Panc1 (cell line): Measurements from ENCODE around the gene PEX1. TPM values are rescaled to one million over a fixed set of nuclear protein-coding genes. Genes with fewer than 3 reads are reported as not detected.
"Not testable (repeated sequence)": the region's sequence is repeated elsewhere in the genome, so short reads cannot be mapped to it uniquely, and the experiment has no call there.

Experiments
- ATAC-seq: fragments of 200-7000 bp; cut with Tn5 transposase; 2 replicates; pipeline ENCODE4 v1.9.1; 2020; ENCODE audit warnings: mild to moderate bottlenecking, moderate library complexity
- BruUV-seq: library from RNA; stranded (reverse); fragments of 400-500 nt; replicated peaks from 2 replicates; lab custom pipeline; 2021; lab: Mats Ljungman, UMichigan
- CTCF ChIA-PET: fragments of 300-600 bp; sonication (Branson Sonifier 250); formaldehyde crosslinking; loops from one replicate; lab custom pipeline; 2022; ENCODE audit warnings: antibody characterized with exemption; lab: Charles Lee
- POLR2A ChIA-PET: fragments of 300-600 bp; sonication (Branson Sonifier 250); formaldehyde crosslinking; loops from one replicate; lab custom pipeline; 2022; ENCODE audit warnings: antibody characterized with exemption; lab: Charles Lee
- DNase-seq: peaks from one replicate; pipeline ENCODE4 v3.0.0-alpha.2; 2010; ENCODE audit warnings: low read depth, low spot score
- H3K27ac ChIP-seq: 2 replicates; pipeline ENCODE4 v1.5.1; 2011; ENCODE audit warnings: mild to moderate bottlenecking, low read length, inconsistent platforms
- H3K27me3 ChIP-seq: fragments of 200-500 bp; sonication (Bioruptor generic); 2 replicates; pipeline ENCODE4 v1.6.0; 2014; ENCODE audit warnings: low read length, inconsistent platforms; ENCODE audit not compliant: control insufficient read depth, insufficient read depth
- H3K36me3 ChIP-seq: fragments of 200-500 bp; sonication (Bioruptor generic); 2 replicates; pipeline ENCODE4 v1.5.1; 2014; ENCODE audit warnings: inconsistent platforms, mild to moderate bottlenecking, low read length, moderate library complexity; ENCODE audit not compliant: control insufficient read depth, insufficient read depth
- H3K4me1 ChIP-seq: 2 replicates; pipeline ENCODE4 v1.5.1; 2011; ENCODE audit warnings: inconsistent platforms, mild to moderate bottlenecking, low read length, moderate library complexity; ENCODE audit not compliant: control insufficient read depth, insufficient read depth
- H3K4me3 ChIP-seq, 2 experiments: 2 replicates each; pipeline ENCODE4 v1.5.1; 2011 to 2012; ENCODE audit warnings: low read depth in 2 of 2, low read length in 2 of 2, mild to moderate bottlenecking in 2 of 2, inconsistent platforms in 1 of 2, moderate library complexity in 1 of 2
- H3K9me3 ChIP-seq: fragments of 200-500 bp; sonication (Bioruptor generic); 2 replicates; pipeline ENCODE4 v1.5.1; 2014; ENCODE audit warnings: low read depth, mild to moderate bottlenecking, inconsistent platforms, low read length, moderate library complexity; ENCODE audit not compliant: control insufficient read depth, insufficient read depth
- POLR2AphosphoS5 ChIP-seq: IDR thresholded peaks from 2 replicates; pipeline ENCODE4 v1.6.1; 2012; ENCODE audit warnings: mild to moderate bottlenecking, low read depth, low read length, moderate library complexity
- REST ChIP-seq, 2 experiments: IDR thresholded peaks; 2 replicates each; pipeline ENCODE4 v1.6.1; 2011 to 2012; ENCODE audit warnings: low read depth in 2 of 2, control low read depth in 1 of 2, low read length in 1 of 2, mild to moderate bottlenecking in 1 of 2, moderate library complexity in 1 of 2; ENCODE audit not compliant: insufficient read depth in 1 of 2
- SIN3A ChIP-seq: IDR thresholded peaks from 2 replicates; pipeline ENCODE4 v1.6.1; 2012; ENCODE audit warnings: low read depth, mild to moderate bottlenecking, low read length, moderate library complexity, borderline replicate concordance; ENCODE audit not compliant: insufficient read depth
- TCF7L2 ChIP-seq: IDR thresholded peaks from 2 replicates; pipeline ENCODE4 v1.6.1; 2011; ENCODE audit warnings: mild to moderate bottlenecking, low read depth, low read length, inconsistent platforms
- in situ Hi-C: cut with HindIII; loops from 2 replicates; pipeline ENCODE4 v1.10.0; 2016; ENCODE audit warnings: low sequenced_read_pairs, low pct_unique_long_range_greater_than_20kb
- intact Hi-C: fragments of 100-400 bp; cut with micrococcal nuclease; formaldehyde crosslinking; loops from one replicate; pipeline ENCODE4 v1.10.0; 2022; ENCODE audit not compliant: unreplicated experiment
- total RNA-seq: library from RNA; stranded (reverse); gene quantifications from one replicate; pipeline ENCODE4 v1.2.1, GENCODE V29; 2021; ENCODE audit not compliant: unreplicated experiment
- TF ChIP-seq, protein P1 (sequence below): fragments of 450-650 bp; IDR thresholded peaks from 2 replicates; pipeline ENCODE4 v1.5.1; 2017; ENCODE audit warnings: mild to moderate bottlenecking

The PEX1 gene
- total RNA-seq, 1 experiment from 2014 or later: 13.9 TPM

DNA sequence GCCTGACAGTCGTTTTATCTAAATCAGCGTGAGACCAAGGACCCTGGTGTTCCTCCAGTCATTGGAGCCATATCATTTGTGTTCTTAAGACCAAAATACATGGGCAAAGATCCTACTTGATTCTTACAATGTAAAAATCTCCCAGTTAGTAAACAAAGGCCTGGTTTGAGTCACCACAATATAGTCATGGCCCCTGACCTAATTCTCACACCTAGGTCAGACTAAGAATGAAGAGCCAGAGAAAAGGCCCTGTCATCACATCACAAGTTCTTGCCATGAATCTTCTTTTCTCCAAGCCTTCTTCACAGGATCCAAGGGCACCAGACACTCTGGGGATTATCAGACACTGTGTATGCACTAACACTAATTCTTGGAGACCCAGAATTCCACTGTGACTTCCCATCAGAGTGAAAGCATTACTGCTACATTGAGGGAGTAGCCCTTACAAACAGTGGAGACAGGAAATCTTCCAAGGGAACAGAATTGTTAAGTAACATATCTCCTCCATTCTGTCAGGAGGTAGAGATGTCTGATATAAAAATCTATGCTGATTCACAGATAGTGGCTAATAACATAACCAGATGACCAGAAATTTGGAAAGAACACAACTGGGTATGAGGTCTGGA is 42.9 kb downstream of the PEX1 start:
- Histone ChIP-seq H3K27ac (no peak overlapping the region), H3K4me3 (no peak overlapping the region), H3K9me3 (no peaks in the 10 kb centered on the region), H3K36me3 (peaks cover 11% of the 10 kb centered on the region), H3K27me3 (no peaks in the 10 kb centered on the region), H3K4me1 (no peaks in the 10 kb centered on the region)
- TF ChIP-seq POLR2AphosphoS5 (no peak), SIN3A (no peak), REST (IDR thresholded peaks at IDR 0.05; ENCODE audit: insufficient read depth in 1 of 2, low read depth in 2 of 2, low read length in 1 of 2) (no peak), TCF7L2 (no peak)
- TF ChIP-seq, protein P1, sequence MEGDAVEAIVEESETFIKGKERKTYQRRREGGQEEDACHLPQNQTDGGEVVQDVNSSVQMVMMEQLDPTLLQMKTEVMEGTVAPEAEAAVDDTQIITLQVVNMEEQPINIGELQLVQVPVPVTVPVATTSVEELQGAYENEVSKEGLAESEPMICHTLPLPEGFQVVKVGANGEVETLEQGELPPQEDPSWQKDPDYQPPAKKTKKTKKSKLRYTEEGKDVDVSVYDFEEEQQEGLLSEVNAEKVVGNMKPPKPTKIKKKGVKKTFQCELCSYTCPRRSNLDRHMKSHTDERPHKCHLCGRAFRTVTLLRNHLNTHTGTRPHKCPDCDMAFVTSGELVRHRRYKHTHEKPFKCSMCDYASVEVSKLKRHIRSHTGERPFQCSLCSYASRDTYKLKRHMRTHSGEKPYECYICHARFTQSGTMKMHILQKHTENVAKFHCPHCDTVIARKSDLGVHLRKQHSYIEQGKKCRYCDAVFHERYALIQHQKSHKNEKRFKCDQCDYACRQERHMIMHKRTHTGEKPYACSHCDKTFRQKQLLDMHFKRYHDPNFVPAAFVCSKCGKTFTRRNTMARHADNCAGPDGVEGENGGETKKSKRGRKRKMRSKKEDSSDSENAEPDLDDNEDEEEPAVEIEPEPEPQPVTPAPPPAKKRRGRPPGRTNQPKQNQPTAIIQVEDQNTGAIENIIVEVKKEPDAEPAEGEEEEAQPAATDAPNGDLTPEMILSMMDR: no peak
- in situ Hi-C loops: no loop called here
- DNase-seq (no peak), ATAC-seq (no peak)
- intact Hi-C loops: no loop called here
- BruUV-seq: no TSS peak
- ChIA-PET POLR2A (no interaction called here), CTCF (no interaction called here)

- ATAC-seq, BruUV-seq, POLR2A ChIA-PET, in situ Hi-C loops, H3K4me3 ChIP-seq, H3K4me1 ChIP-seq, CTCF ChIA-PET, DNase-seq, intact Hi-C loops, H3K9me3 ChIP-seq, H3K27me3 ChIP-seq, H3K27ac ChIP-seq: not testable (repeated sequence)
- H3K36me3 ChIP-seq: peaks cover 11% of the 10 kb centered on the region
Observed at GRCh38 chr7:92484226-92484625, 44.1 kb downstream of the PEX1 start.

DNA sequence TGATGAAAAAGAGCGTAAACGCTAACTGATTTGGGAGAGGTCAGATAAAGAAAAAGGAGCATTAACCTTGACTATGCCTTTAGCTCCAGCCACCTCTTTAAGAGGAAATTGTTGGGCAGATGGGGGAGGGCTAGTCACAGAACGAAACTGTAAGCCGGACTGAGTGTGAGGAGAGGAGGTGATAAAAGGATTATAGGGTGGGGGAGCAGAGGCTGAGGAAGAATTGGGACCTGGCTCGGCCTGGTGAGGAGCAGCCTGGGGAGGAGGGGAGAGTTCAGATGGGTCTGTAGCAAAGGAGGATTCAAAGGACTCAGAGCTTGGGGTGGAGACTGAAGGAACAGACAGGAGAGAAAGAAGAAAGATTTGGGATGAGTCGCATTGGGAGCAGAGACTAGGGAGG is 44.7 kb downstream of the PEX1 start:
- CTCF ChIA-PET, ATAC-seq, POLR2A ChIA-PET: not testable (repeated sequence)

DNA sequence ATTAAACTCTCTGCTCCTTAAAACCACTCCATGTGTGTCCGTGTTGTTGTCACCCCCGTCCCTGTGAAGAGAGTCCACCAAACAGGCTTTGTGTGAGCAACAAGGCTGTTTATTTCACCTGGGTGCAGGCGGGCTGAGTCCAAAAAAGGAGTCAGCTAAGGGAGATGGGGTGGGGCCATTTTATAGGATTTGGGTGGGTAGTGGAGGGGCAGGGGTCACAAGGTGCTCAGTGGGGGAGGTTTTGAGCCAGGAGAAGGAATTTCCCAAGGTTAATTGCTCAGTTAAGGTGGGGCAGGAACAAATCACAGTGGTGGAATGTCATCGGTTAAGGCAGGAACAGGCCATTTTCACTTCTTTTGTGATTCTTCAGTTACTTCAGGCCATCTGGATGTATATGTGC is 49.2 kb downstream of the PEX1 start:
- H3K27ac ChIP-seq, POLR2A ChIA-PET, in situ Hi-C loops, ATAC-seq, H3K4me1 ChIP-seq, intact Hi-C loops, H3K9me3 ChIP-seq, CTCF ChIA-PET, H3K36me3 ChIP-seq, H3K4me3 ChIP-seq, BruUV-seq, H3K27me3 ChIP-seq, DNase-seq: not testable (repeated sequence)

More for the DNA sequence above, 44.7 kb downstream of the PEX1 start:
- in situ Hi-C loops, intact Hi-C loops, H3K9me3 ChIP-seq, BruUV-seq, H3K27ac ChIP-seq, H3K4me1 ChIP-seq, DNase-seq, H3K4me3 ChIP-seq, H3K27me3 ChIP-seq: not testable (repeated sequence)
- peaks cover 11% of the 10 kb centered on the region for H3K36me3 ChIP-seq
